Measurements from ENCODE around the gene HS3ST6.
"Not testable (repeated sequence)": the region's sequence is repeated elsewhere in the genome, so short reads cannot be mapped to it uniquely, and the experiment has no call there.

The HS3ST6 gene

GRCh38 chr16:1876066-1876465 lies 42.1 kb downstream of the HS3ST6 start:
- DNase-seq = not testable (repeated sequence)

GRCh38 chr16:1874854-1875253 lies 43.4 kb downstream of the HS3ST6 start:
- no peak for DNase-seq

GRCh38 chr16:1871974-1872635 lies 46.1 kb downstream of the HS3ST6 start, which contains the start of gene MEIOB:
Gene MEIOB (minus strand): TSS chr16:1872164. CDS start chr16:1868175, 3,989 bp downstream.
- no peak for DNase-seq

- no peak for DNase-seq
These were observed 47.7 kb downstream of the HS3ST6 start for GRCh38 chr16:1870365-1871082.

- DNase-seq = no peak
These were observed 52.1 kb downstream of the HS3ST6 start for GRCh38 chr16:1865902-1866690.

GRCh38 chr16:1863681-1864460 lies 54.3 kb downstream of the HS3ST6 start:
- no peak for DNase-seq

- no peak for DNase-seq
These were observed 55.8 kb downstream of the HS3ST6 start for GRCh38 chr16:1862394-1862793.

- DNase-seq = no peak
These were observed 56.5 kb downstream of the HS3ST6 start for GRCh38 chr16:1861730-1862129.

Measured in KG1 (cell line).